PFSK-1 (cell line): ENCODE data around the gene MTA2.
A peak's percentile ranks its signal among the peaks of the same experiment; 100 is the strongest.

Experiments used
- FOXP2 ChIP-seq: optimal IDR thresholded peaks from 2 replicates; pipeline ENCODE3; 2011; ENCODE audit warnings: borderline replicate concordance, control low read depth, inconsistent platforms; ENCODE audit not compliant: insufficient read depth; ENCODE audit errors: extremely low read length, extremely low read depth
- POLR2AphosphoS5 ChIP-seq: IDR thresholded peaks from 2 replicates; pipeline ENCODE4 v1.6.1; 2012; ENCODE audit warnings: low read depth, mild to moderate bottlenecking, control low read depth, low read length, moderate library complexity
- SIN3A ChIP-seq: IDR thresholded peaks from 2 replicates; pipeline ENCODE4 v1.6.1; 2012; ENCODE audit warnings: mild to moderate bottlenecking, low read length, moderate library complexity, borderline replicate concordance; ENCODE audit not compliant: insufficient read depth
- TAF1 ChIP-seq: IDR thresholded peaks from 2 replicates; pipeline ENCODE4 v1.6.1; 2012; ENCODE audit warnings: low read length, control low read depth, borderline replicate concordance; ENCODE audit not compliant: insufficient read depth
- TF ChIP-seq, protein P1 (sequence below), 2 experiments: IDR thresholded peaks; 2 replicates each; pipeline versions ENCODE4 v1.6.1 to v1.8.0; 2011 to 2012; ENCODE audit warnings: low read depth in 2 of 2, low read length in 2 of 2, control low read depth in 1 of 2, inconsistent platforms in 1 of 2, mild to moderate bottlenecking in 1 of 2, moderate library complexity in 1 of 2; ENCODE audit not compliant: insufficient read depth in 1 of 2

Gene MTA2

DNA sequence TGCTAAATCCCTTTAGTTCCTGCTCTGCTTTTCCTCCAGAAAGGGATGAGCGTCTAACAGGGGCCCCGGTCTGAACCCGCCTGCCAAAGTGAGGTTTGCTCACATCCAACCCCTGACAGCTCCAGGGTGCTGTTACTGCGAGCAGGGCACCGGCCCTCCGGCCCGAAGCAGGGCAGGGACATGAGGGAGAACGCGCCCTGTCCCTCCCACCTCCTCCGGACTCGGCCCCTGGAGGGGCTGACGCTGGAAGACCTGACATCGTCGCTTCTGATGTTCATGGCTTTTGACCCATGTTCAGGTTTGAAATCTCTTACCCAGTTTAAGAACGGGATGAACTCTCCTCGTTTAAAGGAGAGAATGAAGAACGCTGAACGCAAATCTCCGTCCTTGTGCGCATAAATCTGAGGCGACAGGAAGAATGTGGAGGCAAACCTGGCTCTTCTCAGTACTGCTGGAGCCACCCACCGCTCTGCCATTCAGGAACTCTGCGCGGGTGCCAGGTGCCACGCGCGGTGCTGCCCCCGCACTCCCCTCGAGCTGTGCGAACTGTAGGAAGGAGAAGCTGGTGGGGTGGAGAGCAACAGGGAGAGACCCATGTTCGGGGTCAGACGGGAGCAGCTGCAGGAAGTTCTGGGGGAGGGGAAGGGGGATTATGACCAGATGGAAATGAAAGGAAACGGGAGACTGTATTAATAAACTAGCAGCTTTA lies 27.1 kb downstream of the MTA2 start:
- no peak; the same call in 1 of the 2 replicates for TF ChIP-seq POLR2AphosphoS5
- TF ChIP-seq, protein P1, sequence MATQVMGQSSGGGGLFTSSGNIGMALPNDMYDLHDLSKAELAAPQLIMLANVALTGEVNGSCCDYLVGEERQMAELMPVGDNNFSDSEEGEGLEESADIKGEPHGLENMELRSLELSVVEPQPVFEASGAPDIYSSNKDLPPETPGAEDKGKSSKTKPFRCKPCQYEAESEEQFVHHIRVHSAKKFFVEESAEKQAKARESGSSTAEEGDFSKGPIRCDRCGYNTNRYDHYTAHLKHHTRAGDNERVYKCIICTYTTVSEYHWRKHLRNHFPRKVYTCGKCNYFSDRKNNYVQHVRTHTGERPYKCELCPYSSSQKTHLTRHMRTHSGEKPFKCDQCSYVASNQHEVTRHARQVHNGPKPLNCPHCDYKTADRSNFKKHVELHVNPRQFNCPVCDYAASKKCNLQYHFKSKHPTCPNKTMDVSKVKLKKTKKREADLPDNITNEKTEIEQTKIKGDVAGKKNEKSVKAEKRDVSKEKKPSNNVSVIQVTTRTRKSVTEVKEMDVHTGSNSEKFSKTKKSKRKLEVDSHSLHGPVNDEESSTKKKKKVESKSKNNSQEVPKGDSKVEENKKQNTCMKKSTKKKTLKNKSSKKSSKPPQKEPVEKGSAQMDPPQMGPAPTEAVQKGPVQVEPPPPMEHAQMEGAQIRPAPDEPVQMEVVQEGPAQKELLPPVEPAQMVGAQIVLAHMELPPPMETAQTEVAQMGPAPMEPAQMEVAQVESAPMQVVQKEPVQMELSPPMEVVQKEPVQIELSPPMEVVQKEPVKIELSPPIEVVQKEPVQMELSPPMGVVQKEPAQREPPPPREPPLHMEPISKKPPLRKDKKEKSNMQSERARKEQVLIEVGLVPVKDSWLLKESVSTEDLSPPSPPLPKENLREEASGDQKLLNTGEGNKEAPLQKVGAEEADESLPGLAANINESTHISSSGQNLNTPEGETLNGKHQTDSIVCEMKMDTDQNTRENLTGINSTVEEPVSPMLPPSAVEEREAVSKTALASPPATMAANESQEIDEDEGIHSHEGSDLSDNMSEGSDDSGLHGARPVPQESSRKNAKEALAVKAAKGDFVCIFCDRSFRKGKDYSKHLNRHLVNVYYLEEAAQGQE (IDR thresholded peaks at IDR 0.05; ENCODE audit: insufficient read depth in 1 of 2, low read depth in 2 of 2, low read length in 2 of 2), result no peak
- no peak for TF ChIP-seq TAF1
- TF ChIP-seq SIN3A, result no peak; the same call in 1 of the 2 replicates
- no peak for TF ChIP-seq FOXP2

DNA sequence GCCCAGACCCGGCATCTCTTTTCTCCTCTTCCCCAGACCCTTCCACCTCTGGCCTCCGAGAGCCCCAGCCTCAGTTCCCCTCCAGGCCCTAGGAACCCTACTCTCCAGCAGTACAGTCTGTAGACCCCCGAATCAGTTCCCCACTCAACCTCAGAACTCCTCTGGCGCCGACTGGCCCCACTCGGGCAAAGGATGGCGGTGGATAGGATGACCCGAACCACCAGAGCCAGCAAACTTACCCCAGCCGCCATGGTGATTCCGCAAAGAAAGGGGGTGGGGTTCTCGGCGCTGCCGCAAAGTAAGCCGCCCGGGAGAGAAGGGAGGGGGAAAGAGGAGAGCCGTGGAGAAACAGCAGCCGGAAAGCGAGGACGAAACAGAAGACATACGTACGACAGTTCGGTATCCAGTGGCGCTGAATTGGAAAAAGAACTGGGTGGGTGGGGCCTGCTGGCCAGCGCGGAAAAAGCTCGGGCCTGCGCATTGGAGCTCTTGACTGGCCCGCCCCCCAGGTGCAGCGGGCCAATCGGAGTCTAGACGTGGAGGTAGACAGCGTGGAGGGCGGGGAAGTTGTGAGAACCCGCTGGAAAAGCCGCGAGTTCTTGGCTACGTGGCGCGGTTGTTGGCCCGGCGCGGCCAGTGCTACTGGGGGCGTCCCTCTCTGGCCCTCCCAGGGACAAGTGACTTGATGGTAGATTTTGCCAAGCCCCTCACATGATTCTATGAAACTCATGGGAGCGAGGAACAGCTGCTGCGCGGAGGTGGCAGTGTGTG lies 27.9 kb downstream of the MTA2 start, which contains the start of gene EEF1G:
Gene EEF1G (minus strand): TSS at position 300 of the 771 bp plus-strand sequence. CDS start 49 bp downstream, at position 251.
- TF ChIP-seq TAF1 (peak; percentile 99), POLR2AphosphoS5 (peak; percentile 94), SIN3A (peak; percentile 32; the same call in 1 of the 2 replicates), FOXP2 (no peak)
- TF ChIP-seq, protein P1 (IDR thresholded peaks at IDR 0.05; ENCODE audit: insufficient read depth in 1 of 2, low read depth in 2 of 2, low read length in 2 of 2), result peak in 1 of 2 experiments; percentile 77; a peak in 1 of 4 replicates

DNA sequence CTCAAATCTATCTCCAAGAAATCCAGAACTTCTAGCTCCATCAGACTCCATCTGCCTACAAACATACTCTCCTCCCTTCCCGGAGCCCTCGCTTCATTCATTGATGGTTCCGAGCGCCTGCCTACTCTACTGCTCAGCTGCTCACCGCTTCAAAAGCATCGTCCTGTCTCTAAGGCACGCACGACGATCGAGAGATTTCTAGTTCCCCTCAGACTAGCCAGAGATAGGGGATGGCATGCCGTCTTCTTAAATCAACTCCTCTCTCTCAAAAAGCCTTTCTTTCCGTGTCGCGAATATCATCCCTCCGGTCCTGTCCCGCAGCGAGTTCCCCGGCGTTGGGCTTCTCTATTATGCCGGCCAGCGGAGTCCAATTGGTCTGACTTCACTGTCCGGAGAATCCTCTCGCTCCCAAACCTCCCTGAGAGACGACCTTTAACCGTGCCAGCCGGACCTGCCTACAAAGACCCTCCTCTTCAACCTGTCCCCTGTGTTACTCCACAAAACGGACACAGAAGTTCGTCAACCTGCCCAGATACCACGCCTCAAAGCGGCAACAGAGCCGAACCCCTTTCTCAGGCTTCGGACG lies 28.6 kb downstream of the MTA2 start:
- TF ChIP-seq POLR2AphosphoS5 (0 out of 2 replicates have a peak, but pooled peaks have one; percentile 6), TAF1 (peak; percentile 43; the same call in 1 of the 2 replicates), SIN3A (0 out of 2 replicates have a peak, but pooled peaks have one; percentile 23), FOXP2 (no peak)
- TF ChIP-seq, protein P1 (IDR thresholded peaks at IDR 0.05; ENCODE audit: insufficient read depth in 1 of 2, low read depth in 2 of 2, low read length in 2 of 2), result no peak

DNA sequence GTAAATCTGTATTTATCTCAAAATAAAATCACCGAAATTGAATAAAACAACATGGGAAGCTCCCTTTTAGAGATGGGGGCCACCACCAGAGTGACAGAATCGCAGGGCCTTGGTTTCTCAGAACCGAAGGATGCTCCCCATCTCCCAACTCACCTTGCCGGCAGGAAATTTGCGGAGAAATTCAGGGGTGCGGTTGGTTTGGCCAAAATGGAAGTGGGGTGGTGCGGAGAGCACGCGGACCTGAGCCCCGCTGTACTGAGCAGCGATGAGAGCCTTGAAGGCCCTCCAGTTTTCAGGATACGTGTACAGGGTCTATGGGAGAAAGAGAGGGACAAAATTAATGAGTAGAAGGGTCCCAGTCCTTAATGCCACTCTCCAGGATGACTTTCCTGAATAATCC lies 29.2 kb downstream of the MTA2 start:
- TF ChIP-seq, protein P1 (IDR thresholded peaks at IDR 0.05; ENCODE audit: insufficient read depth in 1 of 2, low read depth in 2 of 2, low read length in 2 of 2), result no peak
- no peak for TF ChIP-seq SIN3A
- no peak for TF ChIP-seq TAF1
- no peak for TF ChIP-seq POLR2AphosphoS5
- no peak for TF ChIP-seq FOXP2
